ENCODE measurements around the gene CFAP157.
A peak's percentile ranks its signal among the peaks of the same experiment; 100 is the strongest.

CFAP157 gene

GRCh38 chr9:127716412-127716811 is 9.6 kb downstream of the CFAP157 start:
- DNase-seq, result no peak

- no peak for DNase-seq
Measured at GRCh38 chr9:127717766-127718165, 11.0 kb downstream of the CFAP157 start.

GRCh38 chr9:127720031-127720864 is 13.5 kb downstream of the CFAP157 start:
- no peak for DNase-seq

DNA sequence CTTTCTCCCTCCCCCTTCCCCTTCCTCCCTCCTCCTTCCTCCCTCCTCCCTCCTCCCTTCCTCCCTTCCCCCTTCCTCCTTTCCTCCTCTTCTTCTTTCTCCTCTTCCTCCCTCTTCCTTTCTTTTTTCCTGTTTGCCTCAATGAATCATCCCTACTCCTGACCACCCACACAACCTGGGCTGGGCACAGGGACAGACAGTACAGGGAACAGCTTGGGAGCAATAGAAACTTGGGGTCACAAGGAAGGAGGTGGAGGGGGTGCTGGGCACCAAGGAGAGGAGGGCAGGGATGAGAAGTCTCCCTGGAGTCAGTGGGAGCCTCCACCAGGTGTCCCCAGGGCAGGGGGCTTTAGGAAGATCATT is 14.1 kb downstream of the CFAP157 start:
- DNase-seq, result no peak

DNA sequence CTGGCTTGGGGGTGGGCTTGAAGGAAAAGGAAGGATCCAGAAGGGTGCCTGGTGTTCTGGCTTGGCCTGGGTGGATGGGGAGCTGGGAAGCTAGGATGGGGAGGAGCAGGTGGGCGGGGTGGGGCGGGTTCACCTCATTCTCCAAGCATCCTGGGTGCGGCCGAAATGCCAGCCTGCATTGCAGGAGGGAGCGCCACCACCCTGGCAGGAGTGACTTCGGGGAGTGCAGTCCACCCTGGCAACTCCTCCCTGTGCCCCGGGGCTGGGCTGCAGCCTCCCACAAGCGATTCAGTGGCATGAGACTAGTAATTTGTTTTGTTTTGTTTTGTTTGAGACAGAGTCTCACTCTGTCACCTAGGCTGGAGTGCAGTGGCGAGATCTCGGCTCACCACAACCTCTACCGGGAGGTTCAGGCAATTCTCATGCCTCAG is 14.6 kb downstream of the CFAP157 start:
- no peak for DNase-seq

GRCh38 chr9:127722055-127722745 is 15.4 kb downstream of the CFAP157 start:
- no peak for DNase-seq

DNA sequence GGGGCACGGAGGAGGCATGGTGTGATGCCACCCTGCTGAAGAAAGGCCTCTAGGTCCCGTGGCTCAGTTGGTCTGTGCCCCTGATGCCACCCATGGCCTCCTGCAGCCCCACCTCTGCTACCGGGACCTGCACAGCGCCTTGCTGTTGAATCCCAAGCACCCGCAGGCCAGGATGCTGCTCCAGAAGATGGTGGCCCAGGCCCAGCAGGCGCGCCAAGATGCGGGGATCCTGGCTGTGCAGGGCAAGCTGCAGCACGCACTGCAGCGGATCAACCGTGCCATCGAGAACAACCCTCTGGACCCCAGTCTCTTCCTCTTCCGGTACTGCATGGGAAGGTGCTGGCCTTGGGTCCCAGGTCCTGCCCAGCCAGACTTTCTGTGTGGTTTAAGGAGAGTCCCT is 16.2 kb downstream of the CFAP157 start:
- no peak for DNase-seq

GRCh38 chr9:127723444-127723843 is 16.7 kb downstream of the CFAP157 start:
- no peak for DNase-seq

- no peak for DNase-seq
Measured at GRCh38 chr9:127724012-127724411, 17.2 kb downstream of the CFAP157 start.

- DNase-seq, result no peak
Measured at GRCh38 chr9:127726871-127727270, 20.1 kb downstream of the CFAP157 start.

GRCh38 chr9:127728808-127729207 is 22.0 kb downstream of the CFAP157 start:
- no peak for DNase-seq

DNA sequence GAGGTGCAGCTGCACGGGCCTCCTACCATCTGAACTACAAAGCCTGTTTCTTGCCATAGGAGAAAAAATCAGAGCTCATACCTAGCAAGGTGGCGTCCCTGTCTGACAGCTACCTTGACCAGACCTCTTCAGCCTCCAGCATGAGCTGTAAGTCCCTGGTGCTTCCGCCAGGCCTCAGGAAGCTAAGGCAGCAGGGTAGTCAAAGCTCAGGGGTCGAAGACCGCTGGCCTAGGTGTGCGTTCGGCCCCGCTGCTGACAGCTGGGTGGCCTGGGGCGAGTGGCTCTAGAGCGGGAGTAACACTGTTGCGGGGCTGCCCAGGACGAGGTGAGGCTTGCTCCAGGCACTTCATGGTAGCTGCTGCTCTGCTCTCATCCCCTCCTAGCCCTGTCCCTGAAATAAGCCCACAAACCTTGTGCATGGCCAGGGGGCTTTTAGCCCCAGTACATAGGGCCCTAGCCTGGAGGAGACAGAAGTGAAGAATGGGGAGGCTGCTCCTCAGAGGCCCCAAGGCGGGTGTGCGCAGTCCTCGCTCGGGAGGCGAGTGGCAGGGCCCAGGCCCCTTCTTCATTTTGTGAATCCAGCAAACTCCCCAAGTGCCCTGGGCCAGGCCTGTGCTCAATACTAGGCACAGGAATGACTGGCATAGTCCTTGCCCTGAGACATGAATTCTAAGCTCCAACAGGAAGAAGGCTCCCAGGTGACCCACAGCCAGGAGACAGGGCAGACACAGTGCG is 22.9 kb downstream of the CFAP157 start:
- DNase-seq, result no peak

DNA sequence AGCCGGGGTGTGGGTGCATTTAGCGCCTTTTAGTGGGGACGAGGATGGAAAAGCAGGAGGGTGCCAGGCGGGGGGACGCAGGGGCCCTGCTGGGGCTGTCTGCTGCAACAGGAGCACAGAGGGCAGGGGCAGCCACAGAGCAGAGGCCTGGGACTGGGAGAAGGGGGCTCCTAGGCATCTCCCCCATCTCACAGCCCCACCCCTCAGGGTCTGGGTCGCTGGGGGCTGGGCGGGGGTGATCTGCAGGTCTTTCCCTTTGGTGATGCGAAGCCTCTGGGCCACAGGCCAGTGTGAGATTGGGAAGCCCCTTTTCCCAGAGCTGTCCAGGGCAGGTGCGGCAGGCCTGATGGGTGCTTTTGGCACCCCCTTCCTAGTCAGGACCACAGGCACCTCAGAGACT is 23.5 kb downstream of the CFAP157 start:
- DNase-seq, result no peak

DNA sequence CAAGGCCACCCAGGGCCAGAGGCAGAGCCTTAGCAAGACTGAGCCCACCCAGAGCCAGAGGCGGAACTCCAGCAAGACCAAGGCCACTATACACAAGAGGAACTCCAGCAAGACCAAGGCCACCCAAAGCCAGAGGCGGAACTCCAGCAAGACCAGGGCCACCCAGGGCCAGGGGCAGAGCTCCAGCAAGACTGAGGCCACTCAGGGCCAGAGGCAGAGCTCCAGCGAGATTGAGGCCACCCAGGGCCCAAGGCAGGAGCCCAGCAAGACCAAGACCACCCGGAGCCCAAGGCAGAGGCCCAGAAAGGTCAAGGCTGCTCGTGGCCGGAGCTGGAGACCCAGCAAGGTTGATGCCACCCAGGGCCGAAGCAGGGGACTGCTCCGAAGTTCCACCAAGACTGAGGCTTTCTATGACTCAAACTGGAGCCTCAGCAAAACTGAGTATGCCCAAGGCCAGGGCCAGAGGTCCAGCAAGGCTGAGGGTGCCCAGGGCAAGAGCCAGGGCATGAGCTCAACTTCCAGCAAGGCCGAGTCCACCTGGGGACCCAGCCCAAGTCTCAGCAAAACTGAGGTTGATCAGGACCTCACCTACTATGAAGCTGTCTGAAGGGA is 24.1 kb downstream of the CFAP157 start:
- no peak for DNase-seq

- DNase-seq, result no peak
Measured at GRCh38 chr9:127731938-127732337, 25.1 kb downstream of the CFAP157 start.

- DNase-seq, result no peak
Measured at GRCh38 chr9:127732444-127732843, 25.7 kb downstream of the CFAP157 start.

- peak; percentile 16 to 38 for DNase-seq
Measured at GRCh38 chr9:127733614-127734013, 26.8 kb downstream of the CFAP157 start.

DNA sequence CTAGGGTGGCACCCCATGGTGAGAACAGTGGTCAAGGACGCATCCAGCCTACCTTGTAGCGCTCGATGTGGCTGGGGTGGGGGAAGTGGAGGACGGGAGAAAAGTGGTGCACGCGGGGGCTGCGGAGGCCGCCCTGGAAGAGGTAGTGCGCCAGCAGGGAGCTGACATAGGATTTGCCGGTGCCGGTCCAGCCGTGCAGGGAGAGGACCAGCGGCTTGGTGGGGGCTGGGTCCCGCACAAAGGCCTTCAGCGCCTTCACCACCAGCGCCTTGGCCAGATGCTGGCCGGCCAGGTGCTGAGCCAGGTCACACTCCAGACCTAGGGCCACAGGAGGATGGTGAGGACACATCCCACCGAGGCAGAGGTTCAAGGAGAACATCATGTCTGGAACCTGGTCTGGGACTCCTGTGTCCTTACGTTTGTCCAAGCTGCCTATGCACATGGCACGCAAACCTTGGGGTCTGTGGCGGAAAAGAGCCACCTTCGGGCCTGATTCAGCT is 27.5 kb downstream of the CFAP157 start:
- no peak for DNase-seq

- peak; percentile 94 to 99 for DNase-seq
Measured at GRCh38 chr9:127734747-127735529, 28.1 kb downstream of the CFAP157 start, which contains the start of gene TOR2A. TOR2A (minus strand) TSS chr9:127735294; CDS start chr9:127735270, 24 bp downstream.

- DNase-seq, result no peak
Measured at GRCh38 chr9:127735530-127736185, 28.9 kb downstream of the CFAP157 start.

DNA sequence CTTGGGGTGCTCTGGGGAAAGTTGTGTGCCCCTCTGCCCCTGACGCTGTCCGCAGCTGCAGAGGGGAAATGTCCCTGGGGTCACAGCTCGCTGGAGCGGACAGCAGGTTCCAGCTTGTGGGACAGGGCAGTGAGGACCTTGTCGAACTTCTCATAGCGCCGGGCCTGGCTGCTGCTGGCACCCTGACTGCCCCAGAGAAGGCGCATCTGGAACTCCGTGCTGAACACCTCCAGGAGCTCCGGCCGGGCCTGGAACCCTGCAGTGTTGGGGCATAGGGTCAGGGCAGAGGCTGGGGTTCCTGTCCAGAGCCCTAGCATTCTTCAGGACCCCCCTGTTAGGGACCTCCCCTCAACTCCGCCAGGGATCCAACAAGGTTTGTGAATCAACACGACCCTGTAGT is 31.9 kb downstream of the CFAP157 start:
- no peak for DNase-seq
